Endothelial cell of umbilical vein (primary cell): ENCODE results near the gene ATG5. TPM values are rescaled to one million over a fixed set of nuclear protein-coding genes. Genes with fewer than 3 reads are reported as not detected.

ENCODE experiments used
- BruUV-seq: library from RNA; stranded (reverse); fragments of 400-500 nt; replicated peaks from 2 replicates; lab custom pipeline; 2021; lab: Mats Ljungman, UMichigan
- CTCF ChIA-PET: fragments of 300-600, 350-600 bp; sonication (Branson Sonifier 250); formaldehyde crosslinking; loops from one replicate; lab custom pipeline; 2021; ENCODE audit warnings: antibody characterized with exemption, inconsistent platforms; lab: Charles Lee
- POLR2A ChIA-PET: fragments of 300-600, 350-600 bp; sonication (Branson Sonifier 250); formaldehyde crosslinking; loops from one replicate; lab custom pipeline; 2021; ENCODE audit warnings: antibody characterized with exemption, inconsistent platforms; lab: Charles Lee
- DNase-seq: peaks from one replicate; pipeline ENCODE4 v3.0.0-alpha.2; 2011; ENCODE audit warnings: low read depth, low spot score
- FAIRE-seq: peaks from 2 replicates; lab custom pipeline; 2011; peaks lifted over from hg19 to GRCh38; lab: Jason Lieb, UNC
- H2AFZ ChIP-seq: 2 replicates; pipeline ENCODE4 v1.6.0; 2012; ENCODE audit warnings: low read depth, low read length, control low read depth, inconsistent platforms
- H3K27ac ChIP-seq: 2 replicates; pipeline ENCODE4 v1.5.1; 2011; ENCODE audit warnings: low read depth, mild to moderate bottlenecking, control low read depth, low read length, moderate library complexity; ENCODE audit not compliant: insufficient read depth
- H3K27me3 ChIP-seq, 2 experiments: 2 replicates each; pipeline versions ENCODE4 v1.6.0 to v1.6.1; 2011; ENCODE audit warnings: low read length in 2 of 2, mixed read lengths in 1 of 2; ENCODE audit not compliant: control insufficient read depth in 2 of 2, insufficient read depth in 2 of 2
- H3K36me3 ChIP-seq, 2 experiments: 2 replicates in 1 of 2; 3 replicates in 1 of 2; pipeline ENCODE4 v1.5.1; 2011; ENCODE audit warnings: low read length in 2 of 2, mild to moderate bottlenecking in 1 of 2, moderate library complexity in 1 of 2; ENCODE audit not compliant: control insufficient read depth in 2 of 2, insufficient read depth in 2 of 2; ENCODE audit errors: extremely low read depth in 1 of 2
- H3K4me1 ChIP-seq: 3 replicates; pipeline ENCODE4 v1.5.1; 2011; ENCODE audit warnings: mild to moderate bottlenecking, low read length; ENCODE audit not compliant: control insufficient read depth, insufficient read depth; ENCODE audit errors: extremely low read depth
- H3K4me2 ChIP-seq: 2 replicates; pipeline ENCODE4 v1.6.1; 2011; ENCODE audit warnings: low read length, control low read depth, mixed read lengths; ENCODE audit not compliant: insufficient read depth
- H3K4me3 ChIP-seq, 3 experiments: fragments of 200-600 bp in 1 of 3; sonication (generic), shearing (Covaris generic) in 1 of 3; replicated peaks in 1 of 3; 2 replicates each; pipeline ENCODE4 v1.5.1; 2011 to 2016; ENCODE audit warnings: control low read depth in 3 of 3, low read length in 3 of 3, mild to moderate bottlenecking in 2 of 3, inconsistent platforms in 1 of 3, low read depth in 1 of 3, moderate library complexity in 1 of 3; ENCODE audit not compliant: insufficient read depth in 1 of 3
- H3K79me2 ChIP-seq: 2 replicates; pipeline ENCODE4 v1.6.0; 2012; ENCODE audit warnings: low read length, inconsistent platforms; ENCODE audit not compliant: control insufficient read depth, insufficient read depth
- H3K9ac ChIP-seq: replicated peaks from 2 replicates; pipeline ENCODE3; 2011; ENCODE audit warnings: low read length, control low read depth; ENCODE audit not compliant: insufficient read depth; ENCODE audit errors: extremely low read depth
- H3K9me1 ChIP-seq: replicated peaks from 3 replicates; pipeline ENCODE4 v1.6.0; 2011; ENCODE audit warnings: mild to moderate bottlenecking, low read length; ENCODE audit not compliant: control insufficient read depth, insufficient read depth; ENCODE audit errors: extremely low read depth
- H3K9me3 ChIP-seq: replicated peaks from 2 replicates; pipeline ENCODE4 v1.5.1; 2012; ENCODE audit warnings: low read length, inconsistent platforms; ENCODE audit not compliant: control insufficient read depth, insufficient read depth
- H4K20me1 ChIP-seq: replicated peaks from 2 replicates; pipeline ENCODE3; 2011; ENCODE audit warnings: mild to moderate bottlenecking, low read length; ENCODE audit not compliant: control insufficient read depth, insufficient read depth; ENCODE audit errors: extremely low read depth
- CTCF ChIP-seq, 2 donors: IDR thresholded peaks; 1 replicate in 1 of 2; 2 replicates in 1 of 2; pipeline ENCODE4 v1.5.1; 2011; ENCODE audit warnings: low read length in 2 of 2, mild to moderate bottlenecking in 2 of 2, moderate library complexity in 2 of 2, control low read depth in 1 of 2, inconsistent platforms in 1 of 2, low read depth in 1 of 2; ENCODE audit not compliant: insufficient read depth in 1 of 2; ENCODE audit errors: extremely low read depth in 1 of 2
- EZH2 ChIP-seq: IDR thresholded peaks from 2 replicates; pipeline ENCODE4 v1.6.1; 2012; ENCODE audit warnings: borderline replicate concordance, low read depth, mild to moderate bottlenecking, moderate library complexity, low read length, inconsistent platforms; ENCODE audit not compliant: severe bottlenecking
- FOS ChIP-seq: IDR thresholded peaks from 2 replicates; pipeline ENCODE4 v1.6.1; 2011; ENCODE audit warnings: mild to moderate bottlenecking, low read length, moderate library complexity, borderline replicate concordance; ENCODE audit not compliant: insufficient read depth
- GATA2 ChIP-seq: IDR thresholded peaks from 2 replicates; pipeline ENCODE4 v1.7.0; 2011; ENCODE audit warnings: low read depth, mild to moderate bottlenecking, moderate library complexity, mixed read lengths, low read length; ENCODE audit not compliant: insufficient read length, insufficient read depth
- JUN ChIP-seq: IDR thresholded peaks from 2 replicates; pipeline ENCODE4 v1.6.1; 2011; ENCODE audit warnings: borderline replicate concordance, low read depth; ENCODE audit not compliant: insufficient read length, insufficient read depth
- MAX ChIP-seq: IDR thresholded peaks from 2 replicates; pipeline ENCODE4 v1.6.1; 2011; ENCODE audit not compliant: insufficient read depth, insufficient read length
- MYC ChIP-seq: IDR thresholded peaks from one replicate; pipeline ENCODE4 v1.6.1; 2011; ENCODE audit warnings: mild to moderate bottlenecking, low read depth, low read length
- POLR2A ChIP-seq: IDR thresholded peaks from 2 replicates; pipeline ENCODE4 v1.6.1; 2012; ENCODE audit warnings: low read depth, mild to moderate bottlenecking, control low read depth, low read length
- POLR2AphosphoS5 ChIP-seq: IDR thresholded peaks from 2 replicates; pipeline ENCODE4 v1.6.1; 2012; ENCODE audit warnings: low read depth, mild to moderate bottlenecking, control low read depth, low read length, moderate library complexity; ENCODE audit not compliant: insufficient read depth
- dilution Hi-C: fragments of 300-500 bp; cut with MboI; formaldehyde crosslinking; loops from one replicate; pipeline ENCODE4 v1.15.0; 2019; ENCODE audit warnings: low sequenced_read_pairs; ENCODE audit not compliant: extremely low pct_ligation_motif_present
- intact Hi-C: fragments of 100-400 bp; cut with micrococcal nuclease; formaldehyde crosslinking; loops from one replicate; pipeline ENCODE4 v1.10.0; 2022
- polyA plus RNA-seq, 4 experiments: library from polyadenylated mRNA; depleted of rRNA in 3 of 4; stranded (reverse) in 3 of 4; unstranded in 1 of 4; fragments of >200 nt; gene quantifications; 2 replicates each; pipeline versions ENCODE4 v1.2.1 to v1.2.3, GENCODE V29; 2011 to 2012; ENCODE audit warnings: missing spikeins in 1 of 4
- total RNA-seq: library from RNA; stranded (reverse); gene quantifications from 2 replicates; pipeline ENCODE4 v1.2.3, GENCODE V29; 2021

ATG5 gene
- total and polyA plus RNA-seq, 2 donors (not counting 3 experiments of a cell fraction or from before 2014, with no cell fraction given), result 14.1 to 32.8 TPM

GRCh38 chr6:106143665-106144064 lies 181.9 kb downstream of the ATG5 start:
- Histone ChIP-seq H3K9me1 (no peaks in the 10 kb centered on the region), H2AFZ (no peak overlapping the region), H3K27me3 (peaks cover 0 to 10% of the 10 kb centered on the region in 2 experiments), H3K27ac (no peak overlapping the region), H4K20me1 (no peaks in the 10 kb centered on the region), H3K4me1 (no peaks in the 10 kb centered on the region), H3K4me3 (no peak overlapping the region), H3K9ac (no peak overlapping the region), H3K4me2 (no peak overlapping the region), H3K36me3 (no peaks in the 10 kb centered on the region), H3K79me2 (no peaks in the 10 kb centered on the region), H3K9me3 (no peaks in the 10 kb centered on the region)
- intact Hi-C loops (no loop called here), dilution Hi-C loops (no loop called here)
- no peak for FAIRE-seq
- ChIA-PET POLR2A (no interaction called here), CTCF (no interaction called here)
- TF ChIP-seq JUN (no peak), MAX (no peak), CTCF (IDR thresholded peaks at IDR 0.05; ENCODE audit: extremely low read depth in 1 of 2, insufficient read depth in 1 of 2, low read depth in 1 of 2, low read length in 2 of 2) (no peak)
- no peak for DNase-seq
- BruUV-seq, result no TSS peak

- no TSS peak for BruUV-seq
Observed at GRCh38 chr6:106142876-106143431, 182.6 kb downstream of the ATG5 start.

More at GRCh38 chr6:106142876-106143431, 182.6 kb downstream of the ATG5 start:
- Histone ChIP-seq H3K27ac (no peak overlapping the region), H3K9ac (no peak overlapping the region), H3K9me1 (no peaks in the 10 kb centered on the region), H4K20me1 (no peaks in the 10 kb centered on the region), H3K27me3 (peaks cover 0 to 10% of the 10 kb centered on the region in 2 experiments), H3K79me2 (no peaks in the 10 kb centered on the region), H3K4me2 (no peak overlapping the region), H3K4me1 (no peaks in the 10 kb centered on the region), H3K9me3 (no peaks in the 10 kb centered on the region), H3K36me3 (no peaks in the 10 kb centered on the region), H3K4me3 (no peak overlapping the region), H2AFZ (no peak overlapping the region)
- dilution Hi-C loops, result no loop called here
- POLR2A ChIA-PET, result no interaction called here
- no peak for DNase-seq
- no peak for FAIRE-seq
- TF ChIP-seq CTCF (IDR thresholded peaks at IDR 0.05; ENCODE audit: extremely low read depth in 1 of 2, insufficient read depth in 1 of 2, low read depth in 1 of 2, low read length in 2 of 2) (no peak), GATA2 (no peak), POLR2A (no peak), JUN (no peak), MYC (no peak), EZH2 (no peak), MAX (no peak), POLR2AphosphoS5 (no peak), FOS (no peak)
- CTCF ChIA-PET, result no interaction called here
- intact Hi-C loops, result no loop called here
